H1 (cell line): ENCODE measurements around the gene IQCN. TPM values are rescaled to one million over a fixed set of nuclear protein-coding genes. Genes with fewer than 3 reads are reported as not detected.

Experiments
- CTCF ChIA-PET: fragments of 300-600 bp; sonication (Branson Sonifier 250); formaldehyde crosslinking; loops from one replicate; lab custom pipeline; 2021; ENCODE audit not compliant: partially characterized antibody; lab: Charles Lee
- POLR2A ChIA-PET: fragments of 300-600 bp; sonication (Branson Sonifier 250); formaldehyde crosslinking; loops from one replicate; lab custom pipeline; 2021; ENCODE audit warnings: inconsistent platforms; ENCODE audit not compliant: partially characterized antibody; lab: Charles Lee
- DNase-seq, 2 experiments: peaks; one replicate each; pipeline versions ENCODE4 v3.0.0 to v3.0.0-alpha.2; 2010 to 2022; ENCODE audit warnings: low spot score in 2 of 2, low read depth in 1 of 2, mixed read lengths in 1 of 2
- FAIRE-seq: peaks from 2 replicates; lab custom pipeline; 2011; peaks lifted over from hg19 to GRCh38; lab: Jason Lieb, UNC
- H2AFZ ChIP-seq: 2 replicates; pipeline ENCODE4 v1.8.1; 2012; ENCODE audit warnings: low read length, inconsistent platforms
- H2AK5ac ChIP-seq: 2 replicates; pipeline ENCODE4 v1.6.1; 2013; ENCODE audit warnings: low read depth, low read length
- H2BK120ac ChIP-seq: replicated peaks from 2 replicates; pipeline ENCODE3; 2013; ENCODE audit warnings: low read depth, low read length, inconsistent platforms
- H2BK12ac ChIP-seq: 2 replicates; pipeline ENCODE4 v1.6.1; 2013; ENCODE audit warnings: low read depth, low read length
- H2BK15ac ChIP-seq: 2 replicates; pipeline ENCODE4 v1.6.1; 2013; ENCODE audit warnings: low read length
- H2BK20ac ChIP-seq: 2 replicates; pipeline ENCODE4 v1.6.1; 2013; ENCODE audit warnings: low read length
- H2BK5ac ChIP-seq: 2 replicates; pipeline ENCODE4 v1.6.1; 2013; ENCODE audit warnings: low read depth, low read length
- H3K14ac ChIP-seq: 2 replicates; pipeline ENCODE4 v1.6.1; 2013; ENCODE audit warnings: inconsistent platforms; ENCODE audit not compliant: insufficient read length
- H3K18ac ChIP-seq: 2 replicates; pipeline ENCODE4 v1.6.1; 2013; ENCODE audit warnings: low read length; ENCODE audit errors: extremely low read depth
- H3K23ac ChIP-seq: 2 replicates; pipeline ENCODE4 v1.6.1; 2013; ENCODE audit warnings: inconsistent platforms; ENCODE audit not compliant: insufficient read length
- H3K23me2 ChIP-seq: 2 replicates; pipeline ENCODE4 v1.6.1; 2013; ENCODE audit warnings: low read depth, low read length
- H3K27ac ChIP-seq: 2 replicates; pipeline ENCODE4 v1.6.1; 2011; ENCODE audit warnings: low read depth, low read length, inconsistent platforms
- H3K27me3 ChIP-seq, 4 experiments: replicated peaks in 1 of 4; 1 replicate in 1 of 4; 2 replicates in 3 of 4; pipeline versions ENCODE4 v1.6.1 to v1.8.1; 2011 to 2013; ENCODE audit warnings: low read length in 3 of 4, mild to moderate bottlenecking in 3 of 4, inconsistent platforms in 2 of 4, mixed read lengths in 2 of 4, moderate library complexity in 1 of 4; ENCODE audit not compliant: control insufficient read depth in 3 of 4, insufficient read depth in 3 of 4; ENCODE audit errors: extremely low read depth in 1 of 4
- H3K36me3 ChIP-seq, 4 experiments: 2 replicates each; pipeline versions ENCODE4 v1.6.1 to v1.8.1; 2011 to 2013; ENCODE audit warnings: mild to moderate bottlenecking in 4 of 4, low read length in 3 of 4, moderate library complexity in 2 of 4, control low read depth in 1 of 4, inconsistent platforms in 1 of 4; ENCODE audit not compliant: insufficient read depth in 4 of 4, control insufficient read depth in 2 of 4
- H3K4ac ChIP-seq: replicated peaks from 2 replicates; pipeline ENCODE3; 2013; ENCODE audit warnings: low read length, low read depth, mixed read lengths, inconsistent platforms; ENCODE audit not compliant: insufficient read length
- H3K4me1 ChIP-seq, 4 experiments: replicated peaks in 1 of 4; 1 replicate in 1 of 4; 2 replicates in 3 of 4; pipeline versions ENCODE4 v1.6.1 to v1.8.1; 2011 to 2013; ENCODE audit warnings: low read length in 3 of 4, inconsistent platforms in 2 of 4, mixed read lengths in 1 of 4; ENCODE audit not compliant: insufficient read depth in 4 of 4, control insufficient read depth in 3 of 4
- H3K4me2 ChIP-seq, 2 experiments: 2 replicates each; pipeline versions ENCODE4 v1.6.1 to v1.8.1; 2011 to 2013; ENCODE audit warnings: low read depth in 2 of 2, low read length in 2 of 2, control low read depth in 1 of 2, inconsistent platforms in 1 of 2, mild to moderate bottlenecking in 1 of 2; ENCODE audit not compliant: insufficient read depth in 1 of 2
- H3K4me3 ChIP-seq, 4 experiments: fragments of 200-600, 300-600 bp in 1 of 4; sonication (generic), shearing (Covaris generic), sonication (Bioruptor Twin) in 1 of 4; 2 replicates each; pipeline versions ENCODE4 v1.5.1 to v1.8.1; 2011 to 2016; ENCODE audit warnings: low read length in 4 of 4, low read depth in 3 of 4, control low read depth in 2 of 4, inconsistent platforms in 2 of 4, mild to moderate bottlenecking in 2 of 4, mixed read lengths in 1 of 4, moderate library complexity in 1 of 4; ENCODE audit not compliant: insufficient read depth in 2 of 4; ENCODE audit errors: extremely low read depth in 1 of 4
- H3K56ac ChIP-seq: replicated peaks from 2 replicates; pipeline ENCODE3; 2013; ENCODE audit warnings: low read depth, mild to moderate bottlenecking, mixed read lengths, low read length, inconsistent platforms; ENCODE audit not compliant: insufficient read length
- H3K79me1 ChIP-seq: 2 replicates; pipeline ENCODE4 v1.6.1; 2013; ENCODE audit warnings: low read depth, low read length, control low read depth
- H3K79me2 ChIP-seq, 2 experiments: 2 replicates each; pipeline versions ENCODE4 v1.6.1 to v1.8.1; 2012 to 2013; ENCODE audit warnings: low read length in 2 of 2, mild to moderate bottlenecking in 2 of 2, inconsistent platforms in 1 of 2; ENCODE audit not compliant: insufficient read depth in 2 of 2, control insufficient read depth in 1 of 2
- H3K9ac ChIP-seq, 4 experiments: replicated peaks in 1 of 4; 1 replicate in 1 of 4; 2 replicates in 3 of 4; pipeline versions ENCODE4 v1.6.1 to v1.8.1; 2011 to 2013; ENCODE audit warnings: low read depth in 3 of 4, low read length in 3 of 4, control low read depth in 2 of 4, mild to moderate bottlenecking in 2 of 4, moderate library complexity in 2 of 4, inconsistent platforms in 1 of 4; ENCODE audit errors: extremely low read depth in 1 of 4
- H3K9me3 ChIP-seq, 2 experiments: 2 replicates each; pipeline versions ENCODE4 v1.6.1 to v1.8.1; 2012 to 2013; ENCODE audit warnings: mild to moderate bottlenecking in 2 of 2, moderate library complexity in 2 of 2, control low read depth in 1 of 2, inconsistent platforms in 1 of 2, low read depth in 1 of 2, low read length in 1 of 2, mixed read lengths in 1 of 2; ENCODE audit not compliant: insufficient read depth in 2 of 2
- H4K20me1 ChIP-seq, 2 experiments: replicated peaks in 1 of 2; 2 replicates each; pipeline versions ENCODE3 to v1.8.1; 2011 to 2013; ENCODE audit warnings: inconsistent platforms in 2 of 2, low read length in 2 of 2, mild to moderate bottlenecking in 1 of 2; ENCODE audit not compliant: insufficient read depth in 2 of 2, control insufficient read depth in 1 of 2
- H4K5ac ChIP-seq: 2 replicates; pipeline ENCODE4 v1.6.1; 2013; ENCODE audit warnings: low read length, low read depth, mixed read lengths, inconsistent platforms; ENCODE audit not compliant: insufficient read length
- H4K8ac ChIP-seq: 2 replicates; pipeline ENCODE4 v1.8.0; 2013; ENCODE audit warnings: mild to moderate bottlenecking, moderate library complexity, low read length, inconsistent platforms; ENCODE audit not compliant: insufficient read depth; ENCODE audit errors: extremely low read depth
- H4K91ac ChIP-seq: replicated peaks from 2 replicates; pipeline ENCODE3; 2013; ENCODE audit warnings: low read length, mixed read lengths, inconsistent platforms; ENCODE audit not compliant: insufficient read length
- BCL11A ChIP-seq, 2 experiments: IDR thresholded peaks; one replicate each; pipeline ENCODE4 v1.6.1; 2011; ENCODE audit warnings: low read depth in 2 of 2, low read length in 2 of 2, mild to moderate bottlenecking in 2 of 2
- CHD2 ChIP-seq: IDR thresholded peaks from 2 replicates; pipeline ENCODE4 v1.6.1; 2012; ENCODE audit warnings: low read length, improper control_type of control experiment
- SP2 ChIP-seq: IDR thresholded peaks from 2 replicates; pipeline ENCODE4 v1.6.1; 2012; ENCODE audit warnings: mild to moderate bottlenecking, low read length, inconsistent platforms
- TAF1 ChIP-seq: IDR thresholded peaks from 2 replicates; pipeline ENCODE4 v1.6.1; 2011; ENCODE audit warnings: mild to moderate bottlenecking, low read depth, low read length
- WGBS, 2 experiments: shearing (Covaris generic) in 1 of 2; methylation state at CpG; one replicate each; pipeline versions ENCODE4 v1.1.6 to v1.1.7; 2013 to 2015; ENCODE audit warnings: low lambda C conversion rate in 2 of 2, mixed read lengths in 2 of 2, inconsistent platforms in 1 of 2, low coverage in 1 of 2, missing lambda C conversion rate in 1 of 2; ENCODE audit not compliant: insufficient replicate concordance in 2 of 2, insufficient coverage in 1 of 2, insufficient read length in 1 of 2; ENCODE audit errors: extremely low coverage in 1 of 2, missing lambda C conversion rate in 1 of 2; 5-methylcytosine and 5-hydroxymethylcytosine counted together
- polyA plus RNA-seq, 7 experiments: library from polyadenylated mRNA; depleted of rRNA in 3 of 7; stranded (reverse) in 5 of 7; unstranded in 2 of 7; fragments of >200 nt in 5 of 7; fragments of 200-250 nt in 2 of 7; gene quantifications; 1 replicate in 5 of 7; 2 replicates in 1 of 7; 4 replicates in 1 of 7; pipeline versions ENCODE4 v1.2.1 to v1.2.3, GENCODE V29; 2011 to 2013; ENCODE audit warnings: missing spikeins in 2 of 7, mixed read lengths in 2 of 7
- total RNA-seq: library from RNA; stranded (reverse); fragmentation: NEBNext Ultra II Directional; extraction: Animal tissue kit (Norgen Biotek cat#: 25700); gene quantifications from 2 replicates; pipeline ENCODE4 v1.2.1, GENCODE V29; 2021

The IQCN gene
- total and polyA plus RNA-seq, 2 of the 8 experiments (the other 6 are each of a cell fraction or from before 2014, with no cell fraction given), result 0.36 to 1.0 TPM

GRCh38 chr19:18218600-18218999, 55.7 kb downstream of the IQCN start:
- Histone ChIP-seq H3K9me3 (no peaks in the 10 kb centered on the region), H3K23me2 (no peaks in the 10 kb centered on the region; the same call in 1 of the 2 replicates), H3K9ac (no peak overlapping the region), H3K4ac (no peak overlapping the region), H2BK20ac (no peak overlapping the region), H3K4me3 (no peak overlapping the region), H3K23ac (no peak overlapping the region), H2BK5ac (no peak overlapping the region), H3K14ac (no peak overlapping the region), H2AFZ (no peak overlapping the region), H4K8ac (no peak overlapping the region), H3K79me1 (no peaks in the 10 kb centered on the region), H3K27me3 (no peaks in the 10 kb centered on the region), H4K5ac (no peak overlapping the region), H3K4me2 (no peak overlapping the region), H4K91ac (no peak overlapping the region), H3K27ac (no peak overlapping the region), H3K56ac (no peak overlapping the region), H2BK12ac (no peak overlapping the region), H2AK5ac (no peak overlapping the region), H3K79me2 (no peaks in the 10 kb centered on the region), H2BK15ac (no peak overlapping the region), H4K20me1 (no peaks in the 10 kb centered on the region), H3K18ac (no peak overlapping the region), H3K36me3 (no peaks in the 10 kb centered on the region), H2BK120ac (no peak overlapping the region), H3K4me1 (peaks cover 0 to 8% (median 7%) of the 10 kb centered on the region in 4 experiments; a peak in 5 of 7 replicates)
- TF ChIP-seq TAF1, result no peak
- TF ChIP-seq CHD2, result no peak
- no peak for TF ChIP-seq BCL11A (IDR thresholded peaks at IDR 0.05; ENCODE audit: low read depth in 2 of 2, low read length in 2 of 2)
- TF ChIP-seq SP2, result no peak
- FAIRE-seq, result no peak
- ChIA-PET CTCF (interaction anchor here (1.3 to 8.3 kb wide), 6 partner anchors 10 to 105 kb away, joined by 3 to 87 read pairs (median 28); partner anchors contain the start of gene RAB3A), POLR2A (interaction anchor here (3.3 to 6.5 kb wide), 2 partner anchors 9 to 14 kb away, joined by 24 to 59 read pairs; partner anchors contain the start of gene RAB3A)
- no peak for DNase-seq
- 96% methylated on average over 3 of the region's 3 CpGs; no CpG with 5 or more reads in 1 of the 2 experiments for WGBS, 2 experiments
